ENCODE measurements around the gene SSTR4. TPM values are rescaled to one million over a fixed set of nuclear protein-coding genes. Genes with fewer than 3 reads are reported as not detected.
"Not testable (repeated sequence)": the region's sequence is repeated elsewhere in the genome, so short reads cannot be mapped to it uniquely, and the experiment has no call there.

Gene SSTR4
- not detected for total RNA-seq
- 0.06 TPM for polyA plus RNA-seq

- Histone ChIP-seq H3K4me1 (ENCODE audit: insufficient read depth) (no peaks in the 10 kb centered on the region), H3K36me3 (ENCODE audit: insufficient read depth) (no peaks in the 10 kb centered on the region), H3K27ac (ENCODE audit: low read depth) (no peak within 1 kb of the TSS), H3K4me3 (ENCODE audit: low read depth, low read length) (peak within 1 kb of the TSS; percentile 4)
- no peak for DNase-seq (ENCODE audit: extremely low spot score)
- 17% methylated on average over 83 of the region's 83 CpGs for WGBS
Measured at GRCh38 chr20:23034721-23035671, at the start of gene SSTR4. SSTR4 (plus strand) TSS chr20:23035312; CDS start chr20:23035484, 172 bp downstream.

DNA sequence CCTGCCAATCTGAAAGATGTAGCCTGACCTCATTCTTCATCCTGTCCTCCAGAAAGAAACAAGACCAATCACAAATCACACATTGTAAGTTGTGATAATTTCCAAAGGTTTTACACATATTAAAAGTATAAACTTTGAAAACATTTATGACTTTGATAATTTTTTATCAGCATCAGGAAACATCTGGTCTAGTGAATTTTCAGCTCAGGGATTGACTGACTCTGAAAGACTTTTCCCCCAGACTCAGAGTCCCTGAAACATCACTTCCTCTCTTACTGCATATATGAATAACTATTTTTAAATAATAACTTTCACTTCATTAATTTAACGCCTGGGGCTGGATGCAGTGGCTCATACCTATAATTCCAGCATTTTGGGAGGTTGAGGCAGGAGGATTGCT, 48.5 kb upstream of the SSTR4 start:
- Histone ChIP-seq H3K27ac (ENCODE audit: low read depth) (no peak overlapping the region), H3K4me3 (ENCODE audit: low read depth, low read length) (no peak overlapping the region), H3K36me3 (ENCODE audit: insufficient read depth) (no peaks in the 10 kb centered on the region), H3K4me1 (ENCODE audit: insufficient read depth) (no peaks in the 10 kb centered on the region)
- 54% methylated on average over 1 of the region's 1 CpG for WGBS
- DNase-seq (ENCODE audit: extremely low spot score), result no peak

DNA sequence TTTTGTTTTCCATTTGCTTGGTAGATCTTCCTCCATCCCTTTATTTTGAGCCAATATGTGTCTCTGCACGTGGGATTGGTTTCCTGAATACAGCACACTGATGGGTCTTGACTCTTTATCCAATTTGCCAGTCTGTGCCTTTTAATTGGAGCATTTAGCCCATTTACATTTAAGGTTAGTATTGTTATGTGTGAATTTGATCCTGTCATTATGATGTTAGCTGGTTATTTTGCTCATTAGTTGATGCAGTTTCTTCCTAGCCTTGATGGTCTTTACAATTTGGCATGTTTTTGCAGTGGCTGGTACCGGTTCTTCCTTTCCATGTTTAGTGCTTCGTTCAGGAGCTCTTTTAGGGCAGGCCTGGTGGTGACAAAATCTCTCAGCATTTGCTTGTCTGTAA, 43.7 kb upstream of the SSTR4 start:
- not testable (repeated sequence) for H3K4me3 ChIP-seq (ENCODE audit: low read depth, low read length); H3K4me1 ChIP-seq (ENCODE audit: insufficient read depth); H3K27ac ChIP-seq (ENCODE audit: low read depth); H3K36me3 ChIP-seq (ENCODE audit: insufficient read depth); DNase-seq (ENCODE audit: extremely low spot score)
- WGBS, result 85% methylated on average over 3 of the region's 3 CpGs

DNA sequence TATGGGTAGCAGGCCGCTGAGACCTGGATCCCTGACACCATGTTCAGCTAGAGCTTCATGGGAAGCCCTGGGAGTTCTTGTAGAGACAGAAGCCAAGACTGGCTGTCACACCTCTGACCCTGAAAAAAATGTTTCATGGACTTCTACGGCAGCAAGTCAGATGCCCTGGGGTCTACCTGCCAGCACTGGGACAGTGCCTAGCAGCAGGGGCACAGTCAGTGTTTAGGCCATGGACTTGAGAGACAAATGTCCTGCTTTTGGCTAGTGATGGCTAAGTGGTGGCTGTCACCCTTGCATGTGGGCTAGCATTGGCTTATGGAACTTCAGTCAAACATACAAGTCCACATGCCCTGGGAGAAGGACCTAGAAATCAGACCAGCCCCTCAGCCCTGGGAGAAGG, 41.3 kb upstream of the SSTR4 start:
- WGBS, result 98% methylated on average over 2 of the region's 2 CpGs
- H3K27ac ChIP-seq (ENCODE audit: low read depth), result no peak overlapping the region

GRCh38 chr20:22995923-22996322, 39.2 kb upstream of the SSTR4 start:
- 80% methylated on average over 1 of the region's 1 CpG for WGBS
- Histone ChIP-seq H3K4me1 (ENCODE audit: insufficient read depth) (no peaks in the 10 kb centered on the region), H3K27ac (ENCODE audit: low read depth) (no peak overlapping the region), H3K4me3 (ENCODE audit: low read depth, low read length) (no peak overlapping the region), H3K36me3 (ENCODE audit: insufficient read depth) (no peaks in the 10 kb centered on the region)
- no peak for DNase-seq (ENCODE audit: extremely low spot score)

More for the DNA sequence above, 41.3 kb upstream of the SSTR4 start:
- no peaks in the 10 kb centered on the region for H3K4me1 ChIP-seq (ENCODE audit: insufficient read depth)
- H3K4me3 ChIP-seq (ENCODE audit: low read depth, low read length), result no peak overlapping the region
- DNase-seq (ENCODE audit: extremely low spot score), result no peak
- H3K36me3 ChIP-seq (ENCODE audit: insufficient read depth), result no peaks in the 10 kb centered on the region

- H3K27ac ChIP-seq (ENCODE audit: low read depth), result no peak overlapping the region
- no peak for DNase-seq (ENCODE audit: extremely low spot score)
- no peak overlapping the region for H3K4me3 ChIP-seq (ENCODE audit: low read depth, low read length)
- WGBS, result 97% methylated on average over 2 of the region's 2 CpGs
- H3K36me3 ChIP-seq (ENCODE audit: insufficient read depth), result no peaks in the 10 kb centered on the region
- H3K4me1 ChIP-seq (ENCODE audit: insufficient read depth), result no peaks in the 10 kb centered on the region
Measured at GRCh38 chr20:22998476-22998875, 36.6 kb upstream of the SSTR4 start.

DNA sequence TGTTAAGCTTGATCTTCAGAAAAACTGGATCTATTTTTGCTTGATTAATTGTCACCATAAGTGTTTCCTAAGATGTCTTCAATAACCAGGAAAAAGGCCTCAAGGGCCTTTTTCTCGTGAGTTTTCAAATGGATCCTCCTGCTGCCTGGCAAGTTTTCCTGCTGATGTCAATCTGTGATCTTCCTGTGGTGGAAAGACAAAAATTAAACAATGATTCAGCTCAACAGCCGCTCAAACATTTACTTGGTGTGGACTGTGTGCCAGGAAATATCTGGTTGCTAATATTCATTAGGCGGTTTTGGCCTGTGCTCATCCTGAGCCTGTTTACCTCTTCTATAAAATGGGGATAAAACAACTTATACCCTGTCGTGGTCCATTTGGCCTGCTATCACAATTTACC, 35.4 kb upstream of the SSTR4 start:
- DNase-seq (ENCODE audit: extremely low spot score), result no peak
- H3K27ac ChIP-seq (ENCODE audit: low read depth), result no peak overlapping the region
- 59% methylated on average over 4 of the region's 4 CpGs for WGBS

DNA sequence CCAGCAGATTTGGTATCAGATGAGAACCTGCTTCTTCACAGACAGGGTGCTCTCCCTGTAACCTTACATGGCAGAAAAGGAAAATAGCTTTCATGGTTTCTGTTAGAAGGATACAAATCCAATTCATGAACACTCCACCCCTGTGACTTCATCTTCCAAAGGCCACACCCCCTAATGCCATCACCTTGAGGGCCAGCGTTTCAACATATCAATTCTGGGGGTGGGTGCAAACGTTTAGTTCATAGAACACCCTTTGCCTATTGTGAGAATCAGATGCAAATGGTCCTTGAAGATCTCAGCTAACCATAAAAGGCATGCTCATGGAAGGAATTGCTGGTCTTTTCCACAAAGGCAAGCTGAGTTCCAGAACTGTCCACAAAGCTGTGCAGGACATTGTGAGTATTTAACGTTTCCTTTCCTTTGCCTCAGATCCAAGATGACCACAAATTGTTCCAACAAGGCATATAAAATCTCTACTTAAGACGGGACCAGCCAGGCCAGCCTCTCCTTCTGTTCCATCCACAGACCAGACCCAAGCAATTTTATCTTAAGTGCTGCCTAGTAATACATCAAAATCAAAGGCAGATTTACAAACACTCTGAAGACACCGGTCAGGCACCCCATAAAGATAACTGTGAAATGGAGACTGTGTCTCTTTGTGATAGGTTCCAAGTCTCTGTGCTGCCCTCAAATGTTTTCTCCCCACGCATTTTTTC, 34.7 kb upstream of the SSTR4 start:
- no peak for DNase-seq (ENCODE audit: extremely low spot score)
- no peaks in the 10 kb centered on the region for H3K36me3 ChIP-seq (ENCODE audit: insufficient read depth)
- no peaks in the 10 kb centered on the region for H3K4me1 ChIP-seq (ENCODE audit: insufficient read depth)
- WGBS, result 32% methylated on average over 6 of the region's 6 CpGs
- no peak overlapping the region for H3K4me3 ChIP-seq (ENCODE audit: low read depth, low read length)
- no peak overlapping the region for H3K27ac ChIP-seq (ENCODE audit: low read depth)

More for the DNA sequence above, 35.4 kb upstream of the SSTR4 start:
- H3K36me3 ChIP-seq (ENCODE audit: insufficient read depth), result no peaks in the 10 kb centered on the region
- no peaks in the 10 kb centered on the region for H3K4me1 ChIP-seq (ENCODE audit: insufficient read depth)
- no peak overlapping the region for H3K4me3 ChIP-seq (ENCODE audit: low read depth, low read length)

DNA sequence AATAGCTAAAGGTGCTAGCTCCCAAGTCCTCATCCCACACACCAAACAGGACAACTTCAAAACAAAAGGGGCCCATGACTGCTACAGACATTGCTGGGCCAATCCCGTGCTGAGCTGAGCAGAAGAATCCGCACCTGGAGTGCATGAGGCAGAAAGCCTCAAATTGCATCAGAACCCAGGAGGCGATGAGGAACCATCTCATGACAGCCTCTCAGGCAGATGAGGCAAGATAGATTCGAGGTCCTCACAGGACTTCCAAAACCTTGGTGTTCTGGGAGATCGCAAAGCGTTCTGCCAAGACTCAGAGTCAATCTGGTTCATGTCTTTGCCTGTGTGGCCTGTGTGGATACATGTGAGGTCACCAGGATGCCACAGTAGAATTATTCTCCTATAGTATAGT, 32.8 kb upstream of the SSTR4 start:
- 92% methylated on average over 6 of the region's 6 CpGs for WGBS
- no peaks in the 10 kb centered on the region for H3K4me1 ChIP-seq (ENCODE audit: insufficient read depth)
- DNase-seq (ENCODE audit: extremely low spot score), result no peak
- no peak overlapping the region for H3K27ac ChIP-seq (ENCODE audit: low read depth)
- H3K36me3 ChIP-seq (ENCODE audit: insufficient read depth), result no peaks in the 10 kb centered on the region
- H3K4me3 ChIP-seq (ENCODE audit: low read depth, low read length), result no peak overlapping the region

DNA sequence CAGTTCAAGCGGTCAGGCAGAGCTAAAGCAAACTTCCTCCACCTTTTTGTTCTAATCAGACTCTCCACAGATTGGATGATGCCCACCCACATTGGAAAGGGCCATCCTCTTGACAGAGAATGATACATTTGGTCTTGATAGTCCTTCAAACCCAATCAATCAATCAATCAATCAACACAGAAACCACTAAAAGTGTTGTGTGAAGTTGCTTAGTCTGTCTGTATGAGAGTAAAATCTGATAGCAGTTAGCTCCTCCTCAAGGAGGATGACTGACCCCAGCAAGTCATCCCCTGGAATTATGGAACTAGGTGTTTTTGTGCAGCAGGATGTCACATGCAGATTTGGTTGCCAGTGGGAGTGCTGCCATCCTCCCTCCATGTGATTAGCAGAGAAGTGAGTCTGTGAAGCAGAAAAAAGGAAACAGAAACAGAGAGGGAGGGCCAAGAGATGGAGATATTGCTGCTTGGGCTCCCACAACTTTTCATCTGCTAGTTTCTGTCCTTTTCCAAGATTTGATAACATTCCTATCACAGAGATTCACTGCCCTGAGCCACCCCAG, 32.0 kb upstream of the SSTR4 start:
- Histone ChIP-seq H3K27ac (ENCODE audit: low read depth) (no peak overlapping the region), H3K4me3 (ENCODE audit: low read depth, low read length) (no peak overlapping the region), H3K4me1 (ENCODE audit: insufficient read depth) (no peaks in the 10 kb centered on the region), H3K36me3 (ENCODE audit: insufficient read depth) (no peaks in the 10 kb centered on the region)
- WGBS, result 93% methylated on average over 1 of the region's 1 CpG
- no peak for DNase-seq (ENCODE audit: extremely low spot score)

DNA sequence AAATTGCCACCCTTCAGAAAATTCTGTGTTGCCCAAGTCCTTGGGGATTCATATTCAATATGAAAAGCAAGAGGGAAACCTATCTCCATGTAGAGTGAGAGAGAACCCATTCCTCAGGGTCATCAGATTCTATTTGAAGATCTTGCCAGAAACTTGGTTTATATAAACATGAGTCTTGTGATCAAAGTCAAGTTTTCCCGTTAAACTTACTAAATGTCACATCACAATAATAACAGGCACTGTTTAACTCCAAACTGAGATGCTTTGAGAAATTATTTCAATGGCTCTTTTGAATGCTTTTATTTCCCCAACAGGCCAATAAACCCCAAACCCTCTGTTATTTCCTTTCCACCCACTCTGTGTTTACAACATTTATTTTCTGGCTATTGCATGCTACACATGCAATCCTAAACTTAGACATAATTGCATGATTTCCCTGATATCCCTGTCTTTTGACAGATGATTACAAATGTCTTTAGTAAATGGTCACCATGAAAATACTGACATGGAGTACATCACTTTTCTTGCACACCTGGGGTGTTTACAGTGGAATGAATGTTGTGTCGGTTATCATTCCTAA, 31.1 kb upstream of the SSTR4 start:
- Histone ChIP-seq H3K4me3 (ENCODE audit: low read depth, low read length) (no peak overlapping the region), H3K36me3 (ENCODE audit: insufficient read depth) (no peaks in the 10 kb centered on the region), H3K27ac (ENCODE audit: low read depth) (no peak overlapping the region), H3K4me1 (ENCODE audit: insufficient read depth) (no peaks in the 10 kb centered on the region)
- WGBS, result 63% methylated on average over 2 of the region's 2 CpGs
- no peak for DNase-seq (ENCODE audit: extremely low spot score)

GRCh38 chr20:23005776-23006175, 29.3 kb upstream of the SSTR4 start:
- no peak for DNase-seq (ENCODE audit: extremely low spot score)
- H3K27ac ChIP-seq (ENCODE audit: low read depth), result no peak overlapping the region
- no peaks in the 10 kb centered on the region for H3K4me1 ChIP-seq (ENCODE audit: insufficient read depth)
- no peak overlapping the region for H3K4me3 ChIP-seq (ENCODE audit: low read depth, low read length)
- no peaks in the 10 kb centered on the region for H3K36me3 ChIP-seq (ENCODE audit: insufficient read depth)

DNA sequence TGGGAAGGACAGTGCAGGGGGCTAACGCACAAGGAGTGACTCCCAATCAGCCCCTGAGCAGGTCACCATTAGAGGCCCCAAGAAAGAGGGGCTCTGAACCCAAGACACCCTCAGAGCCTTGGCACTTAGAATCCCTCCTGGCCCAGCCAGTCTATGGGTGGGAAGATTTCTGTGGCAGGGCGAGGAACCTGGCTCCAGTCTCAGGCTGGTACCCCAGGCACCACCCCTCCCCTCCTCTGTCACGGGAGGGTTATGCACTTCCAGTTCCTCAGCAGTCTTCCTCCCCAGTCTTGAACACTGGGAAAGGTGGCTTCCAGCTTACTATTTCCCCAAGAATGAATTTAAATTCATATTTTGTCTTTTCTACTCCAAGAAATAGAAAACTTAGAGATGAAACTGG, 27.6 kb upstream of the SSTR4 start:
- Histone ChIP-seq H3K4me1 (ENCODE audit: insufficient read depth) (no peaks in the 10 kb centered on the region), H3K4me3 (ENCODE audit: low read depth, low read length) (no peak overlapping the region), H3K27ac (ENCODE audit: low read depth) (no peak overlapping the region), H3K36me3 (ENCODE audit: insufficient read depth) (no peaks in the 10 kb centered on the region)
- WGBS, result 82% methylated on average over 3 of the region's 3 CpGs
- DNase-seq (ENCODE audit: extremely low spot score), result no peak

Data from urinary bladder (tissue), 4 donors.